ENCODE data around the gene GOLGA6L10. TPM values are rescaled to one million over a fixed set of nuclear protein-coding genes. Genes with fewer than 3 reads are reported as not detected.
"Not testable (repeated sequence)": the region's sequence is repeated elsewhere in the genome, so short reads cannot be mapped to it uniquely, and the experiment has no call there.

The GOLGA6L10 gene
- polyA plus RNA-seq, 1 of the 3 experiments (the other 2 are of a cell fraction), result 0.10 TPM

GRCh38 chr15:82347645-82348044 is 1.6 kb downstream of the GOLGA6L10 start:
- H3K4me1 ChIP-seq (ENCODE audit: control insufficient read depth in 1 of 2, insufficient read depth in 2 of 2, low read depth in 1 of 2, low read length in 1 of 2); CTCF ChIA-PET; H4K20me1 ChIP-seq (ENCODE audit: insufficient read depth); H3K9me3 ChIP-seq; DNase-seq; H3K27me3 ChIP-seq (ENCODE audit: insufficient read depth); H3K4me3 ChIP-seq (ENCODE audit: low read depth in 2 of 2, low read length in 1 of 2); H3K79me2 ChIP-seq (ENCODE audit: insufficient read depth); H3K9ac ChIP-seq; H2AFZ ChIP-seq (ENCODE audit: low read depth); H3K27ac ChIP-seq (ENCODE audit: low read depth in 2 of 2, low read length in 1 of 2); H3K4me2 ChIP-seq; H3K36me3 ChIP-seq (replicated peaks in 1 of 2; ENCODE audit: control insufficient read depth in 1 of 2, insufficient read depth in 2 of 2, low read length in 1 of 2); H3F3A ChIP-seq (replicated peaks; ENCODE audit: insufficient read depth); POLR2A ChIA-PET; H3K9me2 ChIP-seq: not testable (repeated sequence)
- WGBS (ENCODE audit: low lambda C conversion rate), result 78% methylated on average over 2 of the region's 5 CpGs

GRCh38 chr15:82345176-82345575 is 4.1 kb downstream of the GOLGA6L10 start:
- H4K20me1 ChIP-seq (ENCODE audit: insufficient read depth); H3K27me3 ChIP-seq (ENCODE audit: insufficient read depth); H3K9me3 ChIP-seq; H2AFZ ChIP-seq (ENCODE audit: low read depth); H3F3A ChIP-seq (replicated peaks; ENCODE audit: insufficient read depth); H3K9me2 ChIP-seq; H3K4me2 ChIP-seq; H3K9ac ChIP-seq; H3K4me3 ChIP-seq (ENCODE audit: low read depth in 2 of 2, low read length in 1 of 2); DNase-seq; H3K27ac ChIP-seq (ENCODE audit: low read depth in 2 of 2, low read length in 1 of 2); H3K36me3 ChIP-seq (replicated peaks in 1 of 2; ENCODE audit: control insufficient read depth in 1 of 2, insufficient read depth in 2 of 2, low read length in 1 of 2); POLR2A ChIA-PET; H3K79me2 ChIP-seq (ENCODE audit: insufficient read depth); CTCF ChIA-PET; H3K4me1 ChIP-seq (ENCODE audit: control insufficient read depth in 1 of 2, insufficient read depth in 2 of 2, low read depth in 1 of 2, low read length in 1 of 2): not testable (repeated sequence)
- 65% methylated on average over 2 of the region's 2 CpGs for WGBS (ENCODE audit: low lambda C conversion rate)

- H2AFZ ChIP-seq (ENCODE audit: low read depth); POLR2A ChIA-PET; H3K79me2 ChIP-seq (ENCODE audit: insufficient read depth); H3K9me3 ChIP-seq; H3F3A ChIP-seq (replicated peaks; ENCODE audit: insufficient read depth); H3K4me1 ChIP-seq (ENCODE audit: control insufficient read depth in 1 of 2, insufficient read depth in 2 of 2, low read depth in 1 of 2, low read length in 1 of 2); H4K20me1 ChIP-seq (ENCODE audit: insufficient read depth); H3K27ac ChIP-seq (ENCODE audit: low read depth in 2 of 2, low read length in 1 of 2); H3K4me2 ChIP-seq; H3K9me2 ChIP-seq; H3K36me3 ChIP-seq (replicated peaks in 1 of 2; ENCODE audit: control insufficient read depth in 1 of 2, insufficient read depth in 2 of 2, low read length in 1 of 2); H3K9ac ChIP-seq; H3K27me3 ChIP-seq (ENCODE audit: insufficient read depth); DNase-seq; CTCF ChIA-PET; H3K4me3 ChIP-seq (ENCODE audit: low read depth in 2 of 2, low read length in 1 of 2): not testable (repeated sequence)
- WGBS (ENCODE audit: low lambda C conversion rate), result 84% methylated on average over 11 of the region's 12 CpGs
These were observed 4.9 kb downstream of the GOLGA6L10 start for GRCh38 chr15:82344421-82344820.

- H3K9ac ChIP-seq; POLR2A ChIA-PET; H3K4me1 ChIP-seq (ENCODE audit: control insufficient read depth in 1 of 2, insufficient read depth in 2 of 2, low read depth in 1 of 2, low read length in 1 of 2); H3K9me2 ChIP-seq; H3K4me3 ChIP-seq (ENCODE audit: low read depth in 2 of 2, low read length in 1 of 2); CTCF ChIA-PET; H3F3A ChIP-seq (replicated peaks; ENCODE audit: insufficient read depth); H4K20me1 ChIP-seq (ENCODE audit: insufficient read depth); DNase-seq; H2AFZ ChIP-seq (ENCODE audit: low read depth); H3K9me3 ChIP-seq; H3K27me3 ChIP-seq (ENCODE audit: insufficient read depth); H3K36me3 ChIP-seq (replicated peaks in 1 of 2; ENCODE audit: control insufficient read depth in 1 of 2, insufficient read depth in 2 of 2, low read length in 1 of 2); H3K4me2 ChIP-seq; H3K27ac ChIP-seq (ENCODE audit: low read depth in 2 of 2, low read length in 1 of 2); H3K79me2 ChIP-seq (ENCODE audit: insufficient read depth): not testable (repeated sequence)
- WGBS (ENCODE audit: low lambda C conversion rate), result 100% methylated on average over 1 of the region's 5 CpGs
These were observed 5.4 kb downstream of the GOLGA6L10 start for GRCh38 chr15:82343851-82344250.

Data from SK-N-SH (cell line).